Activated T-cell treated with anti-CD3 and anti-CD28 coated beads, Interleukin-2, amount 50 U/mL, for 72 hours (primary cell): ENCODE results near the gene ADAMTS6. TPM values are rescaled to one million over a fixed set of nuclear protein-coding genes. Genes with fewer than 3 reads are reported as not detected.

ENCODE experiments used
- ATAC-seq, 2 donors: fragments of 150-1000 bp; cut with Tn5 transposase; replicated peaks in 1 of 2; 2 replicates each; pipeline ENCODE4 v1.10.0; 2021; ENCODE audit warnings: moderate library complexity in 2 of 2, mild to moderate bottlenecking in 1 of 2
- DNase-seq, 2 donors: peaks; one replicate each; pipeline ENCODE4 v3.0.0; 2021 to 2022; ENCODE audit warnings: mixed read lengths in 1 of 2
- H3K27ac Mint-ChIP-seq: one replicate; pipeline ENCODE4 v1.8.0; 2022; ENCODE audit warnings: mild to moderate bottlenecking, moderate library complexity, mixed read lengths
- H3K27me3 Mint-ChIP-seq: one replicate; pipeline ENCODE4 v1.8.0; 2022; ENCODE audit warnings: low read depth, mixed read lengths
- H3K36me3 Mint-ChIP-seq, 2 donors: one replicate each; pipeline ENCODE4 v1.8.0; 2022; ENCODE audit warnings: mixed read lengths in 2 of 2, mild to moderate bottlenecking in 1 of 2; ENCODE audit not compliant: insufficient read depth in 2 of 2
- H3K4me1 Mint-ChIP-seq: one replicate; pipeline ENCODE4 v1.8.0; 2022; ENCODE audit warnings: low read depth, mixed read lengths
- H3K4me3 Mint-ChIP-seq, 2 donors: one replicate each; pipeline ENCODE4 v1.8.0; 2022; ENCODE audit warnings: mild to moderate bottlenecking in 2 of 2, mixed read lengths in 2 of 2, moderate library complexity in 2 of 2
- H3K9me3 Mint-ChIP-seq, 2 donors: one replicate each; pipeline ENCODE4 v1.8.0; 2022; ENCODE audit warnings: mixed read lengths in 2 of 2
- total RNA-seq, 2 donors: library from RNA; stranded (reverse); gene quantifications; one replicate each; pipeline ENCODE4 v1.2.3, GENCODE V29; 2022

ADAMTS6 gene
- total RNA-seq, 2 donors from 2014 or later, result 1.6 to 2.5 TPM

GRCh38 chr5:65244031-65244430 is 237.7 kb downstream of the ADAMTS6 start:
- H3K4me3 Mint-ChIP-seq, result no peak overlapping the region
- DNase-seq (no peak), ATAC-seq (no peak)
- no peaks in the 10 kb centered on the region for H3K9me3 Mint-ChIP-seq
- no peaks in the 10 kb centered on the region for H3K27me3 Mint-ChIP-seq
- H3K27ac Mint-ChIP-seq, result no peak overlapping the region
- H3K36me3 Mint-ChIP-seq, result no peaks in the 10 kb centered on the region
- H3K4me1 Mint-ChIP-seq, result no peaks in the 10 kb centered on the region

DNA sequence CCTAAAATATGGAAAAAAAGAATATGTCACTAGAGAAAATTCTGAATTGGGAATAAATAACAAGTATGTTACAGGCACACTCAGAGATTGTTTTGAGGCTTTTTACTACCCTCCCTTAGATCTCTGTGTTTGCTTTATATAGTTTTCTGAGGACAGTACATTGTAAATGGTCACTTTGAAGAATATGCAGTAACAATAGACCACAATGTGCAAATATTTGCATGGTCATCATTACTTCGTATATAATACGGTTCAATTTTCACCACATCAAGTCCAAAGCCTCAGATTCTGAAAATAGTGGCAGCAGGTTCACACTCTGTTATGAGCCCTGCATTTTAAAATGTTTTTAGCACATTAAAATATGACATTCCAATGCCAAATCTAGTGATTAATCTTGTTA is 238.6 kb downstream of the ADAMTS6 start:
- Mint-ChIP-seq H3K4me1 (no peaks in the 10 kb centered on the region), H3K27ac (no peak overlapping the region), H3K27me3 (no peaks in the 10 kb centered on the region), H3K9me3 (no peaks in the 10 kb centered on the region), H3K36me3 (no peaks in the 10 kb centered on the region), H3K4me3 (no peak overlapping the region)
- DNase-seq, result no peak
- no peak for ATAC-seq

DNA sequence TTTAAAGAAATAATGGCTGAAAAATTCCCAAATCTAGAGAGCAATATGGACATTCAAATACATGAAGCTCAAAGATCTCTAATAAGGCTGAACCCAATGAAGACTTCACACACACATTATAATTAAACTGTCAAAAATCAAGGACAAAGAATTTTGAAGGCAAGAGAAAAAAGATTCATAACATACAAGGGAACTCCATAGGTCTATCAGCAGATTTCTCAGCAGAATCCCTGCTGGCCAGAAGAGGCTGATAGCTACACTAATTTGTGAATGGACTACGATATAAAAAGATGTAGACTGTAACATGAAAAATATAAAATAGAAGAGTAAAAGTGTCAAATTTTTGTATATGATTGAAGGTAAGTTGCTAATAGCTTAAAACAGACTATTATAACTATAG is 251.9 kb downstream of the ADAMTS6 start:
- no peak overlapping the region for H3K27ac Mint-ChIP-seq
- DNase-seq (no peak), ATAC-seq (no peak)
- peaks cover 14 to 16% of the 10 kb centered on the region in 2 donors for H3K36me3 Mint-ChIP-seq
- H3K27me3 Mint-ChIP-seq, result no peaks in the 10 kb centered on the region
- no peak overlapping the region for H3K4me3 Mint-ChIP-seq
- no peaks in the 10 kb centered on the region for H3K4me1 Mint-ChIP-seq
- peaks cover 20 to 24% of the 10 kb centered on the region in 2 donors for H3K9me3 Mint-ChIP-seq

GRCh38 chr5:65213921-65214525 is 267.7 kb downstream of the ADAMTS6 start:
- Mint-ChIP-seq H3K4me1 (peaks cover 7% of the 10 kb centered on the region), H3K9me3 (peaks cover 0 to 2% of the 10 kb centered on the region in 2 donors), H3K36me3 (peaks cover 0 to 1% of the 10 kb centered on the region in 2 donors), H3K27ac (no peak overlapping the region), H3K4me3 (no peak overlapping the region), H3K27me3 (no peaks in the 10 kb centered on the region)
- DNase-seq, result no peak
- no peak for ATAC-seq

DNA sequence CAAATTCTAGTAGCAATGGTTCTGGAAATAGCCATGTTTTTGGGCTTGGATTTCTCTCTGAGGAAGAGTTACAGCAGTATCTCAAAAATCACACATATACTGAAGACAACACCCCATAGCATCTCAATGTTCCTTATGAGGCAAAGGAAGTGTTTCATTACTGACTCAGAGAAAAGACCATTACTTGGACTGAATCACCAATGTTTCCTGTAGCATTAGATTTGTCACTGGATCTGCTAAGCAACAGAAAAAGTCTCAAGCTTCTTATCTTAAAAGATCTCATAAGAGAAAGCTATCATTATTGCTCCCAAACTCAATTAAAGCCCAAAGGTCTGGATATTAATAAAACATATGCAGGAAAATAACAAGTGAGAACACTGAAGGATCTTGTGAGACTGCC is 272.4 kb downstream of the ADAMTS6 start:
- Mint-ChIP-seq H3K4me1 (peaks cover 9% of the 10 kb centered on the region), H3K36me3 (peaks cover 0 to 1% of the 10 kb centered on the region in 2 donors), H3K9me3 (peaks cover 0 to 2% of the 10 kb centered on the region in 2 donors), H3K27me3 (no peaks in the 10 kb centered on the region), H3K27ac (no peak overlapping the region), H3K4me3 (no peak overlapping the region)
- DNase-seq, result no peak
- peak in 1 of 2 donors; percentile 61 for ATAC-seq

GRCh38 chr5:65204966-65205365 is 276.8 kb downstream of the ADAMTS6 start:
- Mint-ChIP-seq H3K27ac (no peak overlapping the region), H3K9me3 (no peaks in the 10 kb centered on the region), H3K4me1 (peaks cover 9% of the 10 kb centered on the region), H3K4me3 (no peak overlapping the region), H3K27me3 (peaks cover 18% of the 10 kb centered on the region), H3K36me3 (no peaks in the 10 kb centered on the region)
- ATAC-seq (no peak), DNase-seq (no peak)

- Mint-ChIP-seq H3K4me3 (no peak overlapping the region), H3K27me3 (peaks cover 23% of the 10 kb centered on the region), H3K36me3 (no peaks in the 10 kb centered on the region), H3K9me3 (no peaks in the 10 kb centered on the region), H3K27ac (no peak overlapping the region), H3K4me1 (no peaks in the 10 kb centered on the region)
- DNase-seq (no peak), ATAC-seq (no peak)
These were observed 278.0 kb downstream of the ADAMTS6 start for GRCh38 chr5:65203746-65204145.

- H3K27ac Mint-ChIP-seq, result no peak overlapping the region
- no peaks in the 10 kb centered on the region for H3K36me3 Mint-ChIP-seq
- H3K4me3 Mint-ChIP-seq, result no peak overlapping the region
- H3K27me3 Mint-ChIP-seq, result peaks cover 23% of the 10 kb centered on the region
- H3K9me3 Mint-ChIP-seq, result no peaks in the 10 kb centered on the region
- ATAC-seq (no peak), DNase-seq (no peak)
- no peaks in the 10 kb centered on the region for H3K4me1 Mint-ChIP-seq
These were observed 281.6 kb downstream of the ADAMTS6 start for GRCh38 chr5:65199993-65200675.

GRCh38 chr5:65198456-65199120 is 283.1 kb downstream of the ADAMTS6 start:
- Mint-ChIP-seq H3K4me3 (no peak overlapping the region), H3K27me3 (peaks cover 23% of the 10 kb centered on the region), H3K9me3 (no peaks in the 10 kb centered on the region), H3K27ac (no peak overlapping the region), H3K4me1 (no peaks in the 10 kb centered on the region), H3K36me3 (no peaks in the 10 kb centered on the region)
- DNase-seq (no peak), ATAC-seq (no peak)

DNA sequence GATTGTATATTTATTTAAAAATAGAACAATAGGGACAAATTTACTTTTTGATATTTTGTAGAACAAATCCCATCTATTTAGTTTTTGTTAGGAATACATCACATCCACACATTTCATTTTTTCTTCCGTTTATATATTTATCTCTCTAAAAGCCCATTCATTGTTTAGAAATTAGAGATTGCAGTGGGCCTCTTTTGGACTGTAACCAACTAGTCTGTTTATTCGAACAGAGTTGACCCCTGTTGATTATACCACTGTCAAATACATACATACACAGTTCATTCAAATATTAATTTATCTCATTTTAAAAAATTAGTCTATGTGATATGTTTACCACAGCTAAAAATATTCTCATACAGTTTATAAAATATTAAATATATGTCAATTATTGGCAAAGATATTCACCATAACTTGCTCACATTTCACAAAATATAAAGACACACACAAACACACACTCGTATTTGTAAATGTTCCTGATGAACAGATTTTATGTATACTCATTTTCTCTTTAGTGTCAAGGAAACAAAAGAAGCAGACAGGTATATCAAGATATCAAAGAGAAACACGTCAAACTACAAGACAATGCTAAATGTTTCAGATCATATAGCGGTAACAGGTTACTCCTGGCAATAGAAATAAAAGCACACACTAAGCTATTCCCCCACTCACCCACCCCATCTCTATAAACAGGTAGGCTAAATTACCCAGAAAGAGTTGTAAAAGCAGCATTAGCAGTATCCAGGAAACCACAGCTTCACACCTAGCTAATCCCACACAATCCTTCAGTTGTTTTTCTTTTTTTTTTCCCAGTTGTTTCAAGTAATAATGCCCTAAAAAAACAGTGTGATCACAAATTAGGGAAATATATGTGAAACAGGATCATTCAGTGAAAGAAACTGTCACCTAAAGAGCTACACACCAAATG is 283.9 kb downstream of the ADAMTS6 start:
- no peaks in the 10 kb centered on the region for H3K36me3 Mint-ChIP-seq
- H3K27me3 Mint-ChIP-seq, result peaks cover 23% of the 10 kb centered on the region
- DNase-seq, result no peak
- no peaks in the 10 kb centered on the region for H3K4me1 Mint-ChIP-seq
- no peak overlapping the region for H3K27ac Mint-ChIP-seq
- H3K4me3 Mint-ChIP-seq, result no peak overlapping the region
- ATAC-seq, result no peak
- no peaks in the 10 kb centered on the region for H3K9me3 Mint-ChIP-seq

GRCh38 chr5:65194871-65195270 is 286.8 kb downstream of the ADAMTS6 start:
- peaks cover 4% of the 10 kb centered on the region for H3K27me3 Mint-ChIP-seq

GRCh38 chr5:65192331-65192730 is 289.4 kb downstream of the ADAMTS6 start:
- no peak for DNase-seq
- Mint-ChIP-seq H3K27ac (no peak overlapping the region), H3K4me1 (peaks cover 20% of the 10 kb centered on the region), H3K36me3 (no peaks in the 10 kb centered on the region), H3K27me3 (peaks cover 14% of the 10 kb centered on the region), H3K9me3 (no peaks in the 10 kb centered on the region), H3K4me3 (no peak overlapping the region)
- ATAC-seq, result no peak

More at GRCh38 chr5:65194871-65195270, 286.8 kb downstream of the ADAMTS6 start:
- Mint-ChIP-seq H3K4me1 (peaks cover 14% of the 10 kb centered on the region), H3K9me3 (no peaks in the 10 kb centered on the region), H3K4me3 (no peak overlapping the region), H3K27ac (no peak overlapping the region), H3K36me3 (no peaks in the 10 kb centered on the region)
- no peak for DNase-seq
- ATAC-seq, result no peak
